PC-9 (cell line): ENCODE measurements around the gene NELFA. TPM values are rescaled to one million over a fixed set of nuclear protein-coding genes. Genes with fewer than 3 reads are reported as not detected.

Experiments used
- BruUV-seq: library from RNA; stranded (reverse); fragments of 400-500 nt; replicated peaks from 2 replicates; lab custom pipeline; 2021; lab: Mats Ljungman, UMichigan
- CTCF ChIA-PET: fragments of 300-600 bp; sonication (Branson Sonifier 250); formaldehyde crosslinking; loops from one replicate; lab custom pipeline; 2022; ENCODE audit warnings: antibody characterized with exemption; lab: Charles Lee
- POLR2A ChIA-PET: fragments of 300-600 bp; sonication (Branson Sonifier 250); formaldehyde crosslinking; loops from one replicate; lab custom pipeline; 2022; ENCODE audit warnings: antibody characterized with exemption; ENCODE audit not compliant: unreplicated experiment; lab: Charles Lee
- DNase-seq, 2 experiments: peaks; one replicate each; pipeline versions ENCODE4 v3.0.0 to v3.0.0-alpha.2; 2015 to 2022; ENCODE audit warnings: mixed read lengths in 1 of 2
- H2AFZ ChIP-seq: fragments of 200-600 bp; sonication (generic); 2 replicates; pipeline ENCODE4 v1.8.1; 2017; ENCODE audit warnings: antibody characterized with exemption
- H3F3A ChIP-seq: fragments of 200-600 bp; sonication (generic); 2 replicates; pipeline ENCODE4 v1.8.1; 2017; ENCODE audit warnings: antibody characterized with exemption, mild to moderate bottlenecking, low read depth; ENCODE audit not compliant: insufficient read depth
- H3K27ac ChIP-seq: fragments of 200-600 bp; sonication (generic); 2 replicates; pipeline ENCODE4 v1.6.1; 2016; ENCODE audit warnings: mixed run types
- H3K27me3 ChIP-seq: fragments of 200-600 bp; sonication (generic); 2 replicates; pipeline ENCODE4 v1.6.1; 2016; ENCODE audit warnings: low read depth, mixed run types; ENCODE audit not compliant: insufficient read depth
- H3K36me3 ChIP-seq: fragments of 200-600 bp; sonication (generic); 2 replicates; pipeline ENCODE4 v1.6.1; 2016; ENCODE audit warnings: low read depth, mixed run types
- H3K4me1 ChIP-seq: fragments of 200-600 bp; sonication (generic); replicated peaks from 2 replicates; pipeline ENCODE4 v1.6.1; 2016; ENCODE audit warnings: mixed run types; ENCODE audit not compliant: insufficient read depth
- H3K4me2 ChIP-seq: fragments of 200-600 bp; sonication (generic); 2 replicates; pipeline ENCODE4 v1.6.1; 2017; ENCODE audit warnings: mixed run types
- H3K4me3 ChIP-seq: fragments of 200-600 bp; sonication (generic); 2 replicates; pipeline ENCODE4 v1.6.1; 2016; ENCODE audit warnings: mixed run types
- H3K79me2 ChIP-seq: fragments of 200-600 bp; sonication (generic); 2 replicates; pipeline ENCODE4 v1.6.1; 2017; ENCODE audit warnings: low read depth, mixed run types
- H3K9me2 ChIP-seq: fragments of 200-600 bp; sonication (generic); 2 replicates; pipeline ENCODE4 v1.8.1; 2017; ENCODE audit warnings: mild to moderate bottlenecking; ENCODE audit not compliant: insufficient read depth
- H3K9me3 ChIP-seq: fragments of 200-600 bp; sonication (generic); 2 replicates; pipeline ENCODE4 v1.8.1; 2016; ENCODE audit warnings: low read depth; ENCODE audit not compliant: insufficient read depth
- H4K20me1 ChIP-seq: fragments of 200-600 bp; sonication (generic); 2 replicates; pipeline ENCODE4 v1.8.1; 2017; ENCODE audit not compliant: insufficient read depth
- CTCF ChIP-seq: fragments of 200-600 bp; sonication (generic); conservative IDR thresholded peaks from 2 replicates; pipeline ENCODE4 v1.6.1; 2017; ENCODE audit warnings: mixed run types, antibody characterized with exemption, mild to moderate bottlenecking, moderate library complexity
- EZH2 ChIP-seq: fragments of 200-600 bp; sonication (generic); IDR thresholded peaks from 2 replicates; pipeline ENCODE4 v1.8.0; 2017; ENCODE audit warnings: antibody characterized with exemption, low read depth
- intact Hi-C: fragments of 100-400 bp; cut with micrococcal nuclease; formaldehyde crosslinking; loops from one replicate; pipeline ENCODE4 v1.10.0; 2022; ENCODE audit not compliant: unreplicated experiment
- total RNA-seq: library from RNA; stranded (reverse); gene quantifications from 2 replicates; pipeline ENCODE4 v1.2.3, GENCODE V29; 2021

NELFA gene
- total RNA-seq, 1 experiment from 2014 or later = 52.4 TPM

- TF ChIP-seq CTCF (no peak), EZH2 (no peak)
- H2AFZ ChIP-seq = no peak overlapping the region
- no peak overlapping the region for H3K27ac ChIP-seq
- BruUV-seq = no TSS peak
- H3K4me3 ChIP-seq = no peak overlapping the region
- no peak overlapping the region for H3K4me2 ChIP-seq
- no peaks in the 10 kb centered on the region for H3K27me3 ChIP-seq
- H4K20me1 ChIP-seq = no peaks in the 10 kb centered on the region
- intact Hi-C loops = no loop called here
- ChIA-PET CTCF (interaction anchor here (0.5 to 0.6 kb wide), 2 partner anchors 8 to 525 kb away, joined by 3 to 5 read pairs; no protein-coding TSS in a partner anchor), POLR2A (interaction anchor here (0.5 kb wide), 1 partner anchor 669 kb away, joined by 10 read pairs; no protein-coding TSS in a partner anchor)
- no peaks in the 10 kb centered on the region for H3K9me2 ChIP-seq
- no peaks in the 10 kb centered on the region; the same call in 1 of the 2 replicates for H3K36me3 ChIP-seq
- peaks cover 3% of the 10 kb centered on the region; the same call in 1 of the 2 replicates for H3F3A ChIP-seq
- no peaks in the 10 kb centered on the region for H3K9me3 ChIP-seq
- H3K4me1 ChIP-seq = no peaks in the 10 kb centered on the region
- no peaks in the 10 kb centered on the region for H3K79me2 ChIP-seq
- no peak for DNase-seq
Measured at GRCh38 chr4:1958276-1959103, 50.3 kb downstream of the NELFA start.

- H3K36me3 ChIP-seq = no peaks in the 10 kb centered on the region; the same call in 1 of the 2 replicates
- TF ChIP-seq EZH2 (no peak), CTCF (no peak)
- H3F3A ChIP-seq = peaks cover 3% of the 10 kb centered on the region; the same call in 1 of the 2 replicates
- ChIA-PET POLR2A (no interaction called here), CTCF (interaction anchor here (0.6 kb wide), 1 partner anchor 114 kb away, joined by 10 read pairs; no protein-coding TSS in a partner anchor)
- H2AFZ ChIP-seq = no peak overlapping the region
- no peak overlapping the region for H3K4me2 ChIP-seq
- H3K4me3 ChIP-seq = no peak overlapping the region
- no peaks in the 10 kb centered on the region for H3K79me2 ChIP-seq
- no peaks in the 10 kb centered on the region for H3K27me3 ChIP-seq
- H4K20me1 ChIP-seq = no peaks in the 10 kb centered on the region
- H3K4me1 ChIP-seq = no peaks in the 10 kb centered on the region
- H3K9me2 ChIP-seq = no peaks in the 10 kb centered on the region
- intact Hi-C loops = no loop called here
- DNase-seq = no peak
- H3K9me3 ChIP-seq = no peaks in the 10 kb centered on the region
- BruUV-seq = no TSS peak
- no peak overlapping the region for H3K27ac ChIP-seq
Measured at GRCh38 chr4:1956631-1957030, 52.1 kb downstream of the NELFA start.

- CTCF ChIA-PET = no interaction called here
- TF ChIP-seq CTCF (no peak), EZH2 (no peak)
- H3K4me1 ChIP-seq = no peaks in the 10 kb centered on the region
- H3K4me3 ChIP-seq = no peak overlapping the region
- no TSS peak for BruUV-seq
- POLR2A ChIA-PET = no interaction called here
- DNase-seq = no peak
- H2AFZ ChIP-seq = no peak overlapping the region
- no peak overlapping the region for H3K27ac ChIP-seq
- no peaks in the 10 kb centered on the region for H3K79me2 ChIP-seq
- H3K27me3 ChIP-seq = no peaks in the 10 kb centered on the region
- no peaks in the 10 kb centered on the region for H4K20me1 ChIP-seq
- H3K4me2 ChIP-seq = no peak overlapping the region
- H3F3A ChIP-seq = peaks cover 3% of the 10 kb centered on the region; the same call in 1 of the 2 replicates
- no peaks in the 10 kb centered on the region for H3K36me3 ChIP-seq
- intact Hi-C loops = no loop called here
- no peaks in the 10 kb centered on the region for H3K9me3 ChIP-seq
- no peaks in the 10 kb centered on the region for H3K9me2 ChIP-seq
Measured at GRCh38 chr4:1953335-1953734, 55.4 kb downstream of the NELFA start.
